Measurements from ENCODE around the gene ABO. TPM values are rescaled to one million over a fixed set of nuclear protein-coding genes. Genes with fewer than 3 reads are reported as not detected.

ABO gene
- total and polyA plus RNA-seq, 2 donors (not counting 3 experiments of a cell fraction or from before 2014, with no cell fraction given), result not detected

DNA sequence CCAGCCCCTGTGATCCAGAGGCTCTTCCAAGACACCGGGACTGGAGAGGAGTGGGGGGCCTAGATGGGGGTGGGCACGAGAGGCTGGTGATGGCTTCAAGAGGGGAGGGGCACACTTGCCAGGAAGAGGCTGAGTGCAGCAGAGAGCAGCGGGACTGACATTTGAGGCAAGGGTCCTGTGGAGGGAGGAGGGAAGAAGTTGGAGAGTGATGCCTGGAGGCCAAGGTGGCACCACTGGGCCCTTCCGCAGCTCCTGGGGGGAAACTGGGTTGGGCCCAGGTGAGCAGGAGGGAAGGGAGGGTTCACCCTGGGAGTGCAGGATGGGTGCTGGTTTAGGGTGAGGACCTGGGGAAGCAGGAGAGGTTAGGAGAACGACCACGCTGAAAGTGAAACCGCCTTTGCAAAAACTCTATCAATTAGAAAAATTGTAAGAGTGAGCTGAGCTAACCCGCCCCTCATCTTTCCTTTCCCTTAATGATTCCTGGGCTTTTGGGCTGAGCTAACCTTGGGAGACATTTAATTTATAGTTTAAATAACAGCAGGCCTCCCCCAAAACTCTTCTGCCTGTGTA lies 26.2 kb downstream of the ABO start:
- no TSS peak for BruUV-seq (replicated peaks)
- Histone ChIP-seq H2AFZ (ENCODE audit: low read depth, low read length) (no peak overlapping the region), H3K9me3 (replicated peaks; ENCODE audit: control insufficient read depth, insufficient read depth, low read length) (no peaks in the 10 kb centered on the region), H3K9me1 (replicated peaks; ENCODE audit: control insufficient read depth, extremely low read depth, insufficient read depth, low read length) (no peaks in the 10 kb centered on the region), H3K27me3 (ENCODE audit: control insufficient read depth in 2 of 2, insufficient read depth in 2 of 2, low read length in 2 of 2) (peaks cover 1 to 2% of the 10 kb centered on the region in 2 experiments), H3K79me2 (ENCODE audit: control insufficient read depth, insufficient read depth, low read length) (no peaks in the 10 kb centered on the region), H3K9ac (replicated peaks; ENCODE audit: extremely low read depth, insufficient read depth, low read length) (no peak overlapping the region), H3K27ac (ENCODE audit: insufficient read depth, low read depth, low read length) (no peak overlapping the region), H3K36me3 (ENCODE audit: control insufficient read depth in 2 of 2, extremely low read depth in 1 of 2, insufficient read depth in 2 of 2, low read length in 2 of 2) (no peaks in the 10 kb centered on the region), H3K4me3 (replicated peaks in 1 of 3; ENCODE audit: insufficient read depth in 1 of 3, low read depth in 1 of 3, low read length in 3 of 3) (no peak overlapping the region), H3K4me1 (ENCODE audit: control insufficient read depth, extremely low read depth, insufficient read depth, low read length) (no peaks in the 10 kb centered on the region), H4K20me1 (replicated peaks; ENCODE audit: control insufficient read depth, extremely low read depth, insufficient read depth, low read length) (no peaks in the 10 kb centered on the region), H3K4me2 (ENCODE audit: insufficient read depth, low read length) (no peak overlapping the region)
- intact Hi-C loops (cut with micrococcal nuclease), result no loop called here
- no peak for DNase-seq (ENCODE audit: low read depth, low spot score)
- TF ChIP-seq GATA2 (IDR thresholded peaks at IDR 0.05; ENCODE audit: insufficient read depth, insufficient read length, low read depth, low read length), result no peak
- no peak for TF ChIP-seq POLR2A (IDR thresholded peaks at IDR 0.05; ENCODE audit: low read depth, low read length)
- no peak for TF ChIP-seq JUN (IDR thresholded peaks at IDR 0.05; ENCODE audit: borderline replicate concordance, insufficient read depth, insufficient read length, low read depth)
- TF ChIP-seq, protein P1, sequence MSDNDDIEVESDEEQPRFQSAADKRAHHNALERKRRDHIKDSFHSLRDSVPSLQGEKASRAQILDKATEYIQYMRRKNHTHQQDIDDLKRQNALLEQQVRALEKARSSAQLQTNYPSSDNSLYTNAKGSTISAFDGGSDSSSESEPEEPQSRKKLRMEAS (IDR thresholded peaks at IDR 0.05; ENCODE audit: insufficient read depth, insufficient read length), result no peak
- no peak for TF ChIP-seq POLR2AphosphoS5 (IDR thresholded peaks at IDR 0.05; ENCODE audit: insufficient read depth, low read depth, low read length)
- no peak for TF ChIP-seq EZH2 (IDR thresholded peaks at IDR 0.05; ENCODE audit: borderline replicate concordance, low read depth, low read length, severe bottlenecking)
- TF ChIP-seq, protein P2, sequence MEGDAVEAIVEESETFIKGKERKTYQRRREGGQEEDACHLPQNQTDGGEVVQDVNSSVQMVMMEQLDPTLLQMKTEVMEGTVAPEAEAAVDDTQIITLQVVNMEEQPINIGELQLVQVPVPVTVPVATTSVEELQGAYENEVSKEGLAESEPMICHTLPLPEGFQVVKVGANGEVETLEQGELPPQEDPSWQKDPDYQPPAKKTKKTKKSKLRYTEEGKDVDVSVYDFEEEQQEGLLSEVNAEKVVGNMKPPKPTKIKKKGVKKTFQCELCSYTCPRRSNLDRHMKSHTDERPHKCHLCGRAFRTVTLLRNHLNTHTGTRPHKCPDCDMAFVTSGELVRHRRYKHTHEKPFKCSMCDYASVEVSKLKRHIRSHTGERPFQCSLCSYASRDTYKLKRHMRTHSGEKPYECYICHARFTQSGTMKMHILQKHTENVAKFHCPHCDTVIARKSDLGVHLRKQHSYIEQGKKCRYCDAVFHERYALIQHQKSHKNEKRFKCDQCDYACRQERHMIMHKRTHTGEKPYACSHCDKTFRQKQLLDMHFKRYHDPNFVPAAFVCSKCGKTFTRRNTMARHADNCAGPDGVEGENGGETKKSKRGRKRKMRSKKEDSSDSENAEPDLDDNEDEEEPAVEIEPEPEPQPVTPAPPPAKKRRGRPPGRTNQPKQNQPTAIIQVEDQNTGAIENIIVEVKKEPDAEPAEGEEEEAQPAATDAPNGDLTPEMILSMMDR (IDR thresholded peaks at IDR 0.05; ENCODE audit: extremely low read depth in 1 of 2, insufficient read depth in 1 of 2, low read depth in 1 of 2, low read length in 2 of 2), result no peak
- TF ChIP-seq MYC (IDR thresholded peaks at IDR 0.05; ENCODE audit: low read depth, low read length), result no peak
- no peak for TF ChIP-seq FOS (IDR thresholded peaks at IDR 0.05; ENCODE audit: borderline replicate concordance, insufficient read depth, low read length)
- dilution Hi-C loops (cut with MboI; ENCODE audit: extremely low pct_ligation_motif_present, low sequenced_read_pairs), result no loop called here
- FAIRE-seq, result no peak
- ChIA-PET CTCF (interaction anchor here (1.0 kb wide), 1 partner anchor 9 kb away, joined by 5 read pairs; no protein-coding TSS in a partner anchor), POLR2A (interaction anchor here (0.6 kb wide), 1 partner anchor 402 kb away, joined by 3 read pairs; no protein-coding TSS in a partner anchor)

All from endothelial cell of umbilical vein (primary cell).